ENCODE measurements around the gene EPO.

DNA sequence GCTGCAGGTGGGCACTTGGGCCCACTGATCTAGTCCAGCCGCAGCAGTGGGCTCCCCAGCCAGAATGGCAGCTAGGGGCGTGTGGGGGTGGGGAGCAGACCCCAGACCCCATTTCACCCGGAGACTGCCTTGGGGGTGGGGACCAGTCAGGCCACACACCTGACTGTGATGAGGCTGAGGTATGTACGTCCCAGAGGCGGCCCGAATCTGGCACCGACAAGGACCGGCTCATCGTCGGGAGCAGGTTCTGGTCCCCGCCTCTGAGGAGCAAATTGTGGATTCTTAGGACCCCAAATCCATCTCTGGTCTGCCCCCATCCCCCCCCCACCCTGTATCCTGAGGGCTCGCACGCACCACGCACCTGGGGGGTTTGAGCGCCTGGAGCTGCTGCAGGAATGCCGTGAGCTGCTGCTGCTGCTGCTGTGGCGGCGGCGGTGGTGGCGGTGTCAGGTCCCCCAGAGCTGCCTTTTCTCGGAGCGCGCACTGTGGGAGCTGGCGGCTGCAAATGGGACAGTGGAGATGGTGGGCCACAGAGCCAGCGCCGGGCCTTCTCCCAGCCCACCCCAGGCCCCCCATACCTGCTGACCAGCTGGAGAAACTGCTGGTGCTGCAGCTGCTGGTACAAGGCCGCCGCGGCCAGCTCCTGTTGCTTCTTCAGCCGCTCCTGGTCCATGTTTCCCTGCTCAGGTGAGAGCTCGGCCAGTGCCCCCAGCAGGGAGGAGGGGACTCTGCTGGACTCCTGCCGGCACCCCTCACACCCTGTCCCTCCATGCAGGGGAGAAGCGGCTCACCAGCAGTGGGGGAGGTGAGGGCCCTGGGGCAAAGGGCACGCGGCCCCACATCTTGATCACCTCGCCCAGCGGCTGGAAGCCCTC is 36.4 kb upstream of the EPO start:
- no peak for TF ChIP-seq CTCF (IDR thresholded peaks at IDR 0.05)
- TF ChIP-seq POLR2A (IDR thresholded peaks at IDR 0.05), result no peak
